GM13977 (cell line): ENCODE results near the gene FIGLA.

ENCODE experiments used
- DNase-seq: peaks from one replicate; pipeline ENCODE4 v3.0.0; 2012; ENCODE audit warnings: low spot score
- in situ Hi-C: fragments of 300-500 bp; cut with MboI; formaldehyde crosslinking; loops from one replicate; pipeline ENCODE4 v1.12.0; 2022; ENCODE audit warnings: low sequenced_read_pairs, low pct_unique_long_range_greater_than_20kb, mixed read lengths, inconsistent platforms; ENCODE audit not compliant: unreplicated experiment
- TF ChIP-seq, protein P1 (sequence below): IDR thresholded peaks from 2 replicates; pipeline ENCODE4 v1.5.1; 2012; ENCODE audit warnings: mild to moderate bottlenecking, control low read depth; ENCODE audit not compliant: insufficient read depth; ENCODE audit errors: extremely low read depth, missing control alignments

The FIGLA gene

DNA sequence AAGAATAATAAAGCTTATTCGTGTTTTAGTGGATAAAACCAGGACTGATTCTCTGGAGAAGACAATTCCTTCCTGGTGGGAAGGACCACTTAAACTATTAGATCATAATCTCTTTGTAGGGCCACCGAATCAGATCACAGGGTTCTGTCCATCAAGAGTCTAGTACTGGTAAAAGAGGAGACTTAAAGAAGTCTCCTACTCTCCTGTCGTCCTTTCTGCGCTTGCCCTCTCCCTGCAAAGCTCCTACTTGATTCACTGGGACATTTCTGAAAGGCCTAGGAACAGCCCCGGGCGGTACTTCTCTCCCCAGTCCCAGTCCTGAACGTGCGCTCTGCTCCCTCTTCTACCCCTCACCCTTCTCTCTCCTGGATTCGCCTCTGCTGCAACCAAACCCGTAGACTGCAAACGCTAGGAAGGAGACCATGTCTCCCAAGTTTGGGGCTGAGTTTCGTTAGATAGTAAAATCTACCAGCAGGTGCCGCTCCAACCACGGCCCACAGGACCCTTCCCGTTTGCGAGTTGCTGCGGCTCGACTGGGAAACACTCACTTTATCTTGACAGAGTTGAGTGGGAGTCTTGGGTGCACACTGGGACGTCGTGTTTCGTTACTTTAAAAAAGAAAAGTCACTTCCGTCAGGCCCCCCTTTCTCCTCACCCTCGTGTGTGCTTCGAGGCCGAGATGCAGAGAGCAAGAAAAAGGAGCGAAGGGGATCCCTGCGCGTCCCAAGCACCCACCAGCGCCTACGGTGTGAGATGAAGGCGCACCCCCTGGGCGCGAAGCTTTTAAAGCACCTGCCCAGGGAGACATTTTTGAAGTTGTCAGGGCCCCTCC lies 923 bp downstream of the FIGLA start:
- TF ChIP-seq, protein P1, sequence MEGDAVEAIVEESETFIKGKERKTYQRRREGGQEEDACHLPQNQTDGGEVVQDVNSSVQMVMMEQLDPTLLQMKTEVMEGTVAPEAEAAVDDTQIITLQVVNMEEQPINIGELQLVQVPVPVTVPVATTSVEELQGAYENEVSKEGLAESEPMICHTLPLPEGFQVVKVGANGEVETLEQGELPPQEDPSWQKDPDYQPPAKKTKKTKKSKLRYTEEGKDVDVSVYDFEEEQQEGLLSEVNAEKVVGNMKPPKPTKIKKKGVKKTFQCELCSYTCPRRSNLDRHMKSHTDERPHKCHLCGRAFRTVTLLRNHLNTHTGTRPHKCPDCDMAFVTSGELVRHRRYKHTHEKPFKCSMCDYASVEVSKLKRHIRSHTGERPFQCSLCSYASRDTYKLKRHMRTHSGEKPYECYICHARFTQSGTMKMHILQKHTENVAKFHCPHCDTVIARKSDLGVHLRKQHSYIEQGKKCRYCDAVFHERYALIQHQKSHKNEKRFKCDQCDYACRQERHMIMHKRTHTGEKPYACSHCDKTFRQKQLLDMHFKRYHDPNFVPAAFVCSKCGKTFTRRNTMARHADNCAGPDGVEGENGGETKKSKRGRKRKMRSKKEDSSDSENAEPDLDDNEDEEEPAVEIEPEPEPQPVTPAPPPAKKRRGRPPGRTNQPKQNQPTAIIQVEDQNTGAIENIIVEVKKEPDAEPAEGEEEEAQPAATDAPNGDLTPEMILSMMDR = peak; percentile 59
- peak; percentile 75 for DNase-seq
- in situ Hi-C loops = no loop called here

DNA sequence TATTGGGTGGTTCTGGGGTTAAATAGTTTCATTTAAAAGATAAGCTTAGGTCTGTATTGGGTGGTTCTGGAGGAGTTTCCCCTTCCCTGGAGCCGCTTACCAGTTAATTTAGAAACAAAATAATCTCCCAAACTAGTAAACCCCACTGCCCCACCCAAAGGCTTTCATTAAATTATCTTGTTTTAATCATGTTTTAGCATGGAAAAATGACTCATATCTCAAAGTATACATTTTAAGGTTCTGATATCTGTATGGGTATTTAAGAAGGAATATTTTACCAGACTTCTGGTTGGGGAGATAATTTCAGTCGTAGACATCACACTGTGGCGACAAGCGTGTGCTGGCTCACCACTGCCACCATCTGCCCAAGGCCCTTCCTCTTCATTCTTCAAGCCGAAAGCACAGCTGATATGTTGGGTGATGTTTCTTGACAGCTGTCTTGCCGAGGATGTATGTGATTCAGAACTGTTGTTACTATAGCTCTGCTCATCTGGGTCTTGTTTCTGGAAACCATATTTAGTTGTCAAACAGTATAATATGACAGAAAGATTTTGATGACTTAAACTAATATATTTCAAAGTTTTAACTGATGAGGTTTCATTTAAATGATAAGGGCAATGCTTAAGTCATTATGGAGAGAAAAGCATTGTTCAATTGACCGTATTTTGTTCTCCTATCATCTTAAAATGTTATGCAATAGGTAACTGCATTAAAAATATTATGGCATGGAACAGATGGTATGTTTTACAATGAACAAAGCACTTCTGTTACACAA lies 5.1 kb downstream of the FIGLA start:
- in situ Hi-C loops = no loop called here
- TF ChIP-seq, protein P1 = peak; percentile 61
- DNase-seq = peak; percentile 58

DNA sequence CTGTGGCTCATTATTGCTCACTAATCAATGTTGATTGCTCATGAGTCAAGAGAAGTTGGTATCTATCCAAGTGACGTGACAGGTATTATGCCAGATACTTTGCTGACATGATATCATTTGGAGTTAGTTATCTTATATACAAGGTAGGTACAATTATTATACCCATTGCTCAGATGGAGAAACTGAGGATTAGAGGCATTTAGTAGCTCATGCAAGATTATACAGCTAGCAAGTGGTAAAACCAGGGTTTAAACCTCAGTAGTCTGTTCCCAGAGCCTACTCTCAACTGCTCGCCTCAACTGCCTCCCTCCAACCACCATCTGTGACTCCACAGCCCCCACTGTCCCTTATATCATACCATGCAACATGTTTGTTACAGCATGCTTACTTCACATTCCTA lies 6.1 kb downstream of the FIGLA start:
- TF ChIP-seq, protein P1 = no peak
- no peak for DNase-seq
- in situ Hi-C loops = no loop called here

DNA sequence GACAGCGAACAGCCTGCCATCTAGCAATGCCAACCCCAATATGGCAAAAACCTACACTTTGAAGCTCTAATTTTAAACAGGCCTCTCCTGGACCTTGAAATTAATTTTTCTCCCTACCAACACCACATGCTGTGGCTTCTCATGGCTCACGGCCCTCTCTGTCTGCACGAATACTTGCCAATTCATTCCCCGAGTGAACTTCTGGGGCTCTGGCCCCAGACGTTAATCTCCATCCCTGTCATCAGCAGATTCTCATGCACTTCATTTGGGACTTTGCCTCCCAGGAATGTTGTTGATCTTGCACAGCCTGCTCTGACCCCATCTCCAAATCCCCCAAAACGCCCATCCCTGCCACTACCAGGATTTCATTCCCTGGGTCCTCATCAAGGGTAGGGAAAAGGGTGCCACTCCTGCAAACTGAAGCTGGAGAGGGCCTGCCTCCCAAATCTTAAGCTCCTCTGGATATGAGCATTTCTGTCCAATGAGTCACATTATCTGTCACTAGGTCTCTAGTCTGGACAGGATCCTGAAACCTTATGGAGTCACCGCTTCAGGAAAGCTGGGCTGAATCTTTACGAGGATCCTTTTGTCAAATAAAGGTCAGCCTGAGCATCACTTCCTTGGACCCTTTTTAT lies 10.4 kb downstream of the FIGLA start:
- TF ChIP-seq, protein P1 = no peak
- DNase-seq = no peak
- in situ Hi-C loops = no loop called here

DNA sequence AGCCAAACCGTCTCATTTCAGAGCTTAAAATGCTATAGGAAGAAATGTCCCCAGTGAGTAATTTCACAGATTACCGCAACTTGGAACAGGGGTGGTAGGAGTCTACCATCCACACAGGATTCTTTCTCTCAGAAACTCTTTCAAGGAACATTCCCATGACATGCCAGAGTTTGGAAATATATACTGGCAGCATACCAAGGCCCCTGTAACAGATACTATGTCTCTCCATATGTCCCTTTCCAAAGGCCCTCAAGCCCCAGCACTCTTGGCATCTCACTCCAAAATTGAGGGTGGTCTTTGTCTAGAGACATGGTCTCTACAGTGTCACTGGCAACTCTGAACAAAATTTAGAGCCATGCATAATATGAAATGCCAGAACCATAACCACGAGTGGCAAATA lies 11.0 kb downstream of the FIGLA start:
- DNase-seq = no peak
- in situ Hi-C loops = no loop called here
- TF ChIP-seq, protein P1 = no peak

DNA sequence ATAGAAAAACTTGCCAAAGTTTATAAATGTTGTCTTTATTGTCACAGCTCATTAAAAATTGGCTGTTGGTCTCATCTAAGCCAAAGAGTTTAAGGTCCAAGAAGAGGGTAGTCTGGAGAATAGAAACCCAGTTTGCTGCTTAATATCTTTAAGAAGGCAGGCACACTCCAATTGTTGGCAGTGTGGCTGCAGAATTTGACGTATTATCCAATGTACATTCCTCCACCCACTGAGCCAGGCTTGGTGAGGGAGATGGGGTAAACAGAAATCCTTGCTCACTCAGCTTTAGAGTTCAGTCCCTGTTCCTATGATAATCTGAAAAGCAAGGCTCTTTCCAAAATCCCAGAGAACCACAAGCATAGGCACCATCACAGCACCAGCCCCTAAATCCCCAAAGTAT lies 11.8 kb downstream of the FIGLA start:
- TF ChIP-seq, protein P1 = no peak
- no peak for DNase-seq
- in situ Hi-C loops = no loop called here
